ENCODE data around the gene COL5A1.

- TF ChIP-seq REST (IDR thresholded peaks at IDR 0.05; ENCODE audit: low read depth): no peak
- no peak for TF ChIP-seq RAD21 (IDR thresholded peaks at IDR 0.05; ENCODE audit: low read depth)
- TF ChIP-seq TAF1 (IDR thresholded peaks at IDR 0.05; ENCODE audit: low read depth): no peak
- TF ChIP-seq EGR1 (IDR thresholded peaks at IDR 0.05): no peak
These were observed 166.8 kb downstream of the COL5A1 start for GRCh38 chr9:134808447-134808792.

All from Ishikawa (cell line).